Upper lobe of left lung (tissue), 6 donors: Measurements from ENCODE around the gene DRGX. TPM values are rescaled to one million over a fixed set of nuclear protein-coding genes. Genes with fewer than 3 reads are reported as not detected.
A peak's percentile ranks its signal among the peaks of the same experiment; 100 is the strongest.

Experiments used
- ATAC-seq, 2 donors: fragments of 200-7000 bp; cut with Tn5 transposase; one replicate each; pipeline ENCODE4 v1.9.1; 2022; ENCODE audit warnings: mild to moderate bottlenecking in 2 of 2, moderate library complexity in 2 of 2; ENCODE audit not compliant: low FRiP score in 2 of 2
- DNase-seq, 2 donors: peaks; one replicate each; pipeline ENCODE4 v3.0.0-alpha.2; 2019 to 2020
- H3K27ac ChIP-seq, 4 donors: fragments of 200-600 bp; sonication (generic); one replicate each; pipeline ENCODE4 v1.5.1; 2016 to 2019
- H3K27me3 ChIP-seq, 4 donors: fragments of 200-600 bp; sonication (generic); one replicate each; pipeline ENCODE4 v1.5.1; 2017 to 2019
- H3K36me3 ChIP-seq, 4 donors: fragments of 200-600 bp; sonication (generic); one replicate each; pipeline ENCODE4 v1.5.1; 2016 to 2019
- H3K4me1 ChIP-seq, 4 donors: fragments of 200-600 bp; sonication (generic); one replicate each; pipeline ENCODE4 v1.5.1; 2018 to 2019
- H3K4me3 ChIP-seq, 4 donors: fragments of 200-600 bp; sonication (generic); one replicate each; pipeline ENCODE4 v1.5.1; 2017 to 2019; ENCODE audit warnings: mild to moderate bottlenecking in 2 of 4, moderate library complexity in 1 of 4
- H3K9me3 ChIP-seq, 4 donors: fragments of 200-600 bp; sonication (generic); one replicate each; pipeline ENCODE4 v1.5.1; 2018 to 2019
- CTCF ChIP-seq, 6 experiments: fragments of 450-650 bp in 4 of 6; fragments of 200-600 bp in 2 of 6; sonication (generic) in 2 of 6; IDR thresholded peaks; one replicate each; pipeline ENCODE4 v1.5.1; 2016 to 2019; ENCODE audit warnings: antibody characterized with exemption in 6 of 6
- EP300 ChIP-seq, 4 donors: sonication (generic); formaldehyde crosslinking; IDR thresholded peaks; one replicate each; pipeline ENCODE4 v1.5.1; 2017; ENCODE audit warnings: antibody characterized with exemption in 4 of 4, control low read depth in 2 of 4
- POLR2A ChIP-seq, 4 donors: fragments of 450-650 bp; IDR thresholded peaks; one replicate each; pipeline ENCODE4 v1.5.1; 2016 to 2017; ENCODE audit warnings: antibody characterized with exemption in 4 of 4, mild to moderate bottlenecking in 2 of 4
- POLR2AphosphoS5 ChIP-seq, 2 donors: sonication (generic); formaldehyde crosslinking; IDR thresholded peaks; one replicate each; pipeline ENCODE4 v1.5.1; 2017; ENCODE audit warnings: antibody characterized with exemption in 2 of 2
- WGBS, 2 donors: methylation state at CpG; one replicate each; pipeline ENCODE4 v1.1.5; 2017 to 2018; 5-methylcytosine and 5-hydroxymethylcytosine counted together
- total RNA-seq, 6 donors: library from RNA; depleted of rRNA in 4 of 6; stranded (reverse); fragments of >200 nt in 4 of 6; gene quantifications; one replicate each; pipeline versions ENCODE4 v1.1.0 to v1.2.1, GENCODE V29; 2016 to 2021
- donor health status: DM: no; HTN: no; CAD: no; lungs with moderate emphysema.
- donor health status: DM: no; HTN: yes; CAD: no; lungs with severe emphysema.

The DRGX gene
- total RNA-seq, 6 donors from 2014 or later = 0.09 to 0.17 TPM; not detected in 4

- ATAC-seq = peak; percentile 76 to 89
- Histone ChIP-seq H3K9me3 (no peaks in the 10 kb centered on the region), H3K4me3 (peak overlapping the region in 2 of 4 donors; percentile 25 to 35), H3K36me3 (no peaks in the 10 kb centered on the region), H3K27me3 (peaks cover 0 to 56% (median 35%) of the 10 kb centered on the region in 4 donors), H3K4me1 (peaks cover 20 to 39% (median 31%) of the 10 kb centered on the region in 4 donors), H3K27ac (no peak overlapping the region)
- 2 to 4% methylated on average over 25 to 51 of the region's 72 CpGs for WGBS, 2 donors
- no peak for TF ChIP-seq CTCF (IDR thresholded peaks at IDR 0.05)
- TF ChIP-seq POLR2A (IDR thresholded peaks at IDR 0.05) = no peak
- TF ChIP-seq POLR2AphosphoS5 (IDR thresholded peaks at IDR 0.05) = no peak
- no peak for TF ChIP-seq EP300 (IDR thresholded peaks at IDR 0.05)
- peak; percentile 39 to 92 for DNase-seq
Measured at GRCh38 chr10:49398000-49398861, 2.3 kb upstream of the DRGX start.

GRCh38 chr10:49397036-49397999, 1.4 kb upstream of the DRGX start:
- Histone ChIP-seq H3K27ac (no peak overlapping the region), H3K4me1 (peaks cover 20 to 39% (median 31%) of the 10 kb centered on the region in 4 donors), H3K4me3 (peak overlapping the region in 1 of 4 donors; percentile 35), H3K36me3 (no peaks in the 10 kb centered on the region), H3K9me3 (no peaks in the 10 kb centered on the region), H3K27me3 (peaks cover 0 to 56% (median 35%) of the 10 kb centered on the region in 4 donors)
- DNase-seq (peak in 1 of 2 donors; percentile 70), ATAC-seq (peak in 1 of 2 donors; percentile 14)
- TF ChIP-seq POLR2AphosphoS5 (IDR thresholded peaks at IDR 0.05) = no peak
- TF ChIP-seq EP300 (IDR thresholded peaks at IDR 0.05) = no peak
- no peak for TF ChIP-seq POLR2A (IDR thresholded peaks at IDR 0.05)
- no peak for TF ChIP-seq CTCF (IDR thresholded peaks at IDR 0.05)
- WGBS, 2 donors = 3 to 8% methylated on average over 16 to 56 of the region's 61 CpGs

- no peak for DNase-seq
- TF ChIP-seq POLR2A (IDR thresholded peaks at IDR 0.05) (no peak), CTCF (IDR thresholded peaks at IDR 0.05) (no peak), EP300 (IDR thresholded peaks at IDR 0.05) (no peak), POLR2AphosphoS5 (IDR thresholded peaks at IDR 0.05) (no peak)
- no peak for ATAC-seq
- WGBS, 2 donors = 21 to 24% methylated on average over 8 of the region's 8 CpGs
- Histone ChIP-seq H3K4me1 (peaks cover 20 to 39% (median 31%) of the 10 kb centered on the region in 4 donors), H3K27ac (no peak overlapping the region), H3K27me3 (peaks cover 0 to 56% (median 35%) of the 10 kb centered on the region in 4 donors), H3K4me3 (no peak overlapping the region), H3K9me3 (no peaks in the 10 kb centered on the region), H3K36me3 (no peaks in the 10 kb centered on the region)
Measured at GRCh38 chr10:49396666-49396999, 744 bp upstream of the DRGX start.

DNA sequence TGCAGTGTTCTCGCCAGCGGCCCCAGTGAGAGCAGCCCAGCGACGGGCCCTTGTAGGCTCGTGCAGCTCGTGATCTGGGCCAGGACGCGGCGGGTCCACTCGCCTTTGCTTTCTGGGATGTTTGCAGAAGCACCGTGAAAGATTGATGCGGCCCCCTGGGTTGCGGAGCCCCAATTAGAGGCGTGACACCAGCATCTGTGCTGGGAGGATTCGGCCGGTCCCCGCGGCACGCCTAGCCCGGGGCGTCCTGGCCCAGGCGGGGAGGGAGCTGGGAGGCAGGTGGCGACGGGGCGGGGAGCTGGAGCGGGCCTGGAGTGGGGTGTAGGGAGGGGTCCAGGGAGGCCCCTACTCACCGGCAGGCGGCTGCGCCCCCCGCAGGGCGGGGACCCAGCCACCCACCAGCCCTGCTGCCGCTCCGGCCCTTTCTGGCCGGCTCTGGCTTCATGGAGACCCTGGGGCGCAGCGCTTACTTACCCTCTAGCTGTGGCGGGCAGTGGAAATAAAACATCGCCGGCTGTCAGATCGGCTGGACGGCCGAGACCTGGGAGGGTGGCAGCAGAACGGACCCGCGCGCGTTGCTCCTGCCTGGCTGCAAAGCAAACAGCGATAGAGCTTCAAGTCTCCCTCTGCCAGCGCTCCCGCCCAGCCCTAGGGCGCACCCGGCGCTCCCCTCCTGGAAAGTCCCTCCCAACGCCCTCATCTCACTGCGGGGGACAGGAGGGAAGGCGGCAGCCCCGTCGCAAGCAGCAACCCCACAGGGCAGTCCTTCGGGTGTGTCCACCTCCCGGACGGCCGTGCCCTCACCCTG, 752 bp downstream of the DRGX start:
- H3K9me3 ChIP-seq = no peaks in the 10 kb centered on the region
- no peak for TF ChIP-seq EP300 (IDR thresholded peaks at IDR 0.05)
- no peak for TF ChIP-seq CTCF (IDR thresholded peaks at IDR 0.05)
- TF ChIP-seq POLR2A (IDR thresholded peaks at IDR 0.05) = no peak
- TF ChIP-seq POLR2AphosphoS5 (IDR thresholded peaks at IDR 0.05) = no peak
- H3K27ac ChIP-seq = no peak overlapping the region
- H3K4me3 ChIP-seq = peak overlapping the region in 1 of 4 donors; percentile 2
- peak in 1 of 2 donors; percentile 70 for DNase-seq
- WGBS, 2 donors = 6% methylated on average over 22 of the region's 62 CpGs; no CpG with 5 or more reads in 1 of the 2 donors
- no peaks in the 10 kb centered on the region for H3K36me3 ChIP-seq
- peaks cover 0 to 56% (median 35%) of the 10 kb centered on the region in 4 donors for H3K27me3 ChIP-seq
- peak in 1 of 2 donors; percentile 15 for ATAC-seq
- peaks cover 20 to 39% (median 31%) of the 10 kb centered on the region in 4 donors for H3K4me1 ChIP-seq
